Mucosa of gallbladder (tissue), 1 donor: ENCODE data around the gene CCDC187. TPM values are rescaled to one million over a fixed set of nuclear protein-coding genes. Genes with fewer than 3 reads are reported as not detected.

ENCODE experiments used
- DNase-seq: peaks from one replicate; pipeline ENCODE4 v3.0.0-alpha.2; 2020; ENCODE audit warnings: low spot score
- total RNA-seq: library from RNA; stranded (reverse); gene quantifications from one replicate; pipeline ENCODE4 v1.2.1, GENCODE V29; 2021
- donor health status: DM: no; HTN: no; CAD: no.

CCDC187 gene
- total RNA-seq, 1 donor from 2014 or later = 1.8 TPM

GRCh38 chr9:136206602-136207275, 97.2 kb downstream of the CCDC187 start:
- no peak for DNase-seq

GRCh38 chr9:136205707-136205992, 98.2 kb downstream of the CCDC187 start:
- no peak for DNase-seq

DNA sequence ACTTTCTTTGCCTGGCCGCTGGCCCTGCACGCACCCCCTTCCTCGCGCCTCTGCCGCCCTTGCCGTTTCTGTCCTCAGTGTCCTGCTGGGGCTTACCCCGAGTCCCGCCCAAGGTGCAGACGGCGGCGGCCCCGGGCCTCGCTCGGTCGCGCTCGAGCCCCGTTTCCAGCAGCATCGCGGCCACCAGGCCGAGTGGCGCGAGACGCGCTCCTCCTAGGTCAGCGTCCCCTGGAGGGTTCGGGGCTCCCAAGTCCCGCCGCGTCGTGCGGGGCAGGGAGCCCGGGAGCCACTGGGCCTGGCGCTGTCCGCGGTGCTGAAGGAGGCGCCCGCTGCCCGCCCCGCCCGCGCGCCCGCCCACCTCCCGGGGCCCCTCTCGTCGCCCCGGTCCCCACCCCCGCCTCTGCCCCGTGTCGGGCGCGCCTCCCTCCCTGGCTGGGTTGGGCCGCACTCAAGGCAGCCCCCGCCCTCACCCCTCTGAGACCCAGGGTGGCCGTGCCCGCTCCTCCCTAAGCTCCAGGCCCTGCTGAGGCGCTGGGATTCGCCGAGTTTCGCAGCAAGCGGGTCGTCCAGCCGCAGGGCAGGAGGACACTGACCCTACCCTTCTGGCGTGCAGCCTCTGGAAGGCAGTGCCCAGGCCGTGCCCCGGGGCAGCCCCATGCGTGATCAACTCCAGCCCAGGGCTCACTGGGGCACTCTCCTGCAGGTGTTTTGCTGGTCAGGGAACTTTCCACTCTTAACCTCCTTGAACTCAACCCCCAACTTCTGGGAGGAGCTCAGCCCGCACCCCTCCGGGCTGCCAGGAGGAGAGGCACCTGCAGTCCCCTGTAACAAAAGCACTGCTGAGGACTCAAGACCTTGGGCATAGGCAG, 98.8 kb downstream of the CCDC187 start, which contains the start of gene LHX3:
TSS of gene LHX3 (minus strand) at position 291 of the 869 bp plus-strand sequence. CDS start at position 175, 116 bp downstream.
- DNase-seq = no peak

GRCh38 chr9:136204145-136204805, 99.6 kb downstream of the CCDC187 start:
- DNase-seq = no peak

DNA sequence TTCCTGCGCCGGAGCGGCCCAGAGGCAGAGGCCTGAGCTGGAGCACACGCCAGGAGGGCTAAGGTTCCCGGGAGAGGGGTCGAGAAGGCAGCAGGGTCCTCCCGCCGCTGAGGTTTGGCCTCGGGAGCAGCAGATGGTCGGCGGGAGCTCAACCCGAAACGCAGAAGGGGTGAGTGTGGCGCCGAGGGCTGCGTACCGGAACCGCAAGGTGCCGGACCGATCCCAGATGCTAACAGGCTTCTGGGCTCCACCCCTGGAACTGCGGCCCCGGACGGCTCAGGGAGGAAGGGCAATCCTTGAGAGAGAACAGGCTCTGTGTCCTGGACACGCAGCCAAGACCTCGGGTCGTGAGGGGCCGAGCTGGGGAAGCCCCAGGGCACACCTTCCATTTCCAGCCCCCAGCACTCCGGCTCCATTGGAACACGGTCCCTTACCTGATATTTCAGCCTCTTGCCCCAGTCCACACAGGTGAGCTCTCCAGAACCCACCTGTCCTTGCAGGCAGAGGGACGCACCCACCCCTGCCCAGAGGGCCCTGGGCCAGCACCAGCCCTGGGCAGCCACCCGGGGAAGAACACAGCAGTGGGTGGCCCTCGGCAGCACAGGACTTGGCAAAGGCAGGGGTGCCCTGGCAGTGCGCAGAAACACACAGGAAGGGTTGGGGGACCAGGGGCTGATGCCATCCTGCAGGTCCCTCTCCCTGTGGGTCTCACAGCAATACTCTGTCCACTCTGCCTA, 100.3 kb downstream of the CCDC187 start:
- no peak for DNase-seq

DNA sequence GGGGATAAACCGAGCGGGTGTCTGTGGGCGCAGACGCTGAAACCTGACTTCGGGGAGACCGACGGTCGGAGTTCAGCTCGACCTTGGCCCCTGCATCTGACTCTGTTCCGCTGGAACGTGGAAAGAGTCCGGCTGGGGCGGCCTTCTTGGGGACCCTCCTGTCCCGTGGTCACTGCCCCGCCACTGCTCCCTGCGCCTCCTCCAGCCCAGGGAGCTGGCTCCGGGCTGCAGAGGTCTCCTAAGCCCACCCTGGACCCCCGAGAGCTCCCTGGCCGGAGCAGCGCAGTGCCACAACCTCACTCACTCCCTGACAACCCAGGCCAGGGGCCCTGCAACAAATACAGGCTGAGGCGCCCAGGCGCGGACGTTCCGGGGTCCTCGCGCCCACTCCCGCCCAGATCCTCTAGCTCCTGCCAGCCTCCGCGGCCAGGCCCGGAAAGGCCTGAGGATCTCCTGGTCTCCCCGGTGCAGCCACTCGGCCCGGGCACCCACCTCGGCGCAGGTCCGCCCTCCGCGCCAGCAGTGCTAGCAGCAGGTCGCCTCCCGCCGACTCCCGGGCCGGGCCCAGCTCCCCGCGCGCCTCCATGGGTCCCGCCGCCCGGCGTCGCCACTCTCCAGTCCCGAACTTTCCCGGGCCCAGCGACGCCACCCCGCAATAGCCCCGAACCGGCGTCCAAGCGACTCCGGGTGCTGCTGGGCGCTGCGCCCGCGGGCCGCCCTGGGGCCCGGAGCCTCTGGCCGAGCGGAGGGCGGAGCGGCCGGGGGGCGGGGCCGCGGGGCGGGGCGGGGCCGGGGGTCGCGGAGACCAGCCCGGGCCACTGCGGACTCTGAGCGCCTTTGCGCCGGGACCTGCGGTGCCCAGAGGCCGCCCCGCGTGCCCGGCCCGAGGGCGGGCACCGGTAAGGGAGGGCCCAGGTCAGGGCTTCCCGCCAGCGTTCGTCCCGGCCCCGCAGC, 101.2 kb downstream of the CCDC187 start:
- DNase-seq = no peak

DNA sequence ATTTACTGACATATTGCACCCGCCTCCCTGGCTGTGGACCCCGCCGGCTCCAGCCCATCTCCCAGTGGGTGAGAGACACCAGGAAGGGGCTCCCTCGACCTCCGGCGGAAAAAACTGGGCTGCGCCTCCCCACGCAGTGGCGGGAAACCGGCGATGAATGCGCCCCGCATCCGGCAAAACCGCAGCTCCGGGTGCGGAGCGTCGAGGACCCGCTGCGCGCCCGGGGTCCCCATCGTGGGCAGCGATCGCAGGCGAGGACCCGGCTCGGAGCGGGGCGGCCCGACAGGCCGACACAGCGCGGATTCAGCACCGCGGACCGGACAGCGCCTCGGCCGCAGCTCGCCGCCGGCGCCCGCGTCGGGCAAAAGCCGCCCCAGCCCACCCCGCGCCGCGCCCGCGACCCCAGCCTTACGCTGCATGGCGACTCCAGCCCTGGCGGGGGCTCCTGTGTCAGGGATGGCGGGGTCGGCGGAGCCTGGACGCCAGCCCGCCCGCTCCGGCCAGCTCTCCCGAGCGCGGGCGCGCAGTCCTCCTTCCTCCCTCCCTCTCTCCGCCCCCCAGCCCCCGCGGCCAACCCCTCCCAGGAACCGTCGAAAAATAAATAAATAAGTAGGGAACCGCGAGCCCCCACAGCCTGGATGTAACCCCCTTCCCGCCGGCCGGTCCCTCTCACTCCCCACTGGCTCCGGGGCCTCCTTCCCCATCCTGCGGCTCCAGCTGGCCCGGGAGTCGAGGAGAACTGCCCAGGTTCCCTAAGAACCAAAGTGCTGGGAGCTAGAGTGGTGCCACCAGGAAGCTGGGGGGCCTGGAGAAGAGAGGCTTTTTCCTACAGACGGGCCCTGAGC, 102.1 kb downstream of the CCDC187 start:
- DNase-seq = no peak

- DNase-seq = no peak
Measured at GRCh38 chr9:136201174-136201573, 102.7 kb downstream of the CCDC187 start.

DNA sequence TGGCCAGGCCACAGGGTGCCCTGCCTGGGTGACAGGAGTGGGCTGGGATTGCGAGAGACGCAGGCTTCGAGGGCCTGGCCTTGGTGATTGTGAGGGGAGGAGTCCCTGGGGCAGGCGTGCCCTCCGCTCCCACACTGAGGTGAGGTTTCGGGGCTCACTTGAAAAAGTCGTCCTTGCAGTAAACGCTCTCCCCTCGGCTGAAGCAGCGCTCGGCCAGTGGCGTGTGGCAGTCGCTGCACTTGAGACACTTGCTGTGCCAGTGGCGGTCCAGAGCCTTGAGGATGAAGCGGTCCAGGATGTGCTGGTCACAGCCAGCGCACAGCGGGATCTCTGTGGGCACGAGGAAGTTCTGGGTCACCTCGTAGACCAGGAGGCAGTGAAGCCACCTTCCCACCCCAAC, 103.5 kb downstream of the CCDC187 start:
- DNase-seq = no peak

Other genes starting within 250 kb of the CCDC187 start
- 59.6 TPM for gene NACC2, start 208.8 kb downstream of the CCDC187 start, total RNA-seq
- gene TMEM250, start 185.2 kb downstream of the CCDC187 start, total RNA-seq = 40.6 TPM
- gene LHX3, start 99.0 kb downstream of the CCDC187 start, total RNA-seq = not detected
- 8.4 TPM for gene QSOX2, start 58.3 kb downstream of the CCDC187 start, total RNA-seq
- 24.6 TPM for gene GPSM1, start 23.4 kb upstream of the CCDC187 start, total RNA-seq
- gene DNLZ, start 59.6 kb upstream of the CCDC187 start, total RNA-seq = 16.4 TPM
- 8.2 TPM for gene CARD9, start 69.6 kb upstream of the CCDC187 start, total RNA-seq
- gene SNAPC4, start 96.1 kb upstream of the CCDC187 start, total RNA-seq = 9.1 TPM
- gene ENTR1, start 106.5 kb upstream of the CCDC187 start, total RNA-seq = 38.8 TPM
- 41.2 TPM for gene PMPCA, start 106.6 kb upstream of the CCDC187 start, total RNA-seq
- 18.7 TPM for gene INPP5E, start 135.8 kb upstream of the CCDC187 start, total RNA-seq
- gene SEC16A, start 178.9 kb upstream of the CCDC187 start, total RNA-seq = 78.4 TPM
- gene NOTCH1, start 242.0 kb upstream of the CCDC187 start, total RNA-seq = 51.6 TPM